ELF-1 (cell line): ENCODE measurements around the gene EFCAB8.

Experiments used
- DNase-seq: peaks from one replicate; pipeline ENCODE4 v3.0.0-alpha.2; 2016; ENCODE audit warnings: low read depth, low spot score

EFCAB8 gene

GRCh38 chr20:33007376-33008335 is 148.9 kb downstream of the EFCAB8 start, which contains the start of gene BPIFB2:
BPIFB2 (plus strand) TSS chr20:33007704; CDS start chr20:33008575, 871 bp downstream.
- no peak for DNase-seq

GRCh38 chr20:33008336-33009213 is 149.9 kb downstream of the EFCAB8 start:
- DNase-seq: no peak

GRCh38 chr20:33009214-33010132 is 150.8 kb downstream of the EFCAB8 start:
- peak; percentile 21 for DNase-seq

- DNase-seq: no peak
Observed at GRCh38 chr20:33010133-33010504, 151.4 kb downstream of the EFCAB8 start.

DNA sequence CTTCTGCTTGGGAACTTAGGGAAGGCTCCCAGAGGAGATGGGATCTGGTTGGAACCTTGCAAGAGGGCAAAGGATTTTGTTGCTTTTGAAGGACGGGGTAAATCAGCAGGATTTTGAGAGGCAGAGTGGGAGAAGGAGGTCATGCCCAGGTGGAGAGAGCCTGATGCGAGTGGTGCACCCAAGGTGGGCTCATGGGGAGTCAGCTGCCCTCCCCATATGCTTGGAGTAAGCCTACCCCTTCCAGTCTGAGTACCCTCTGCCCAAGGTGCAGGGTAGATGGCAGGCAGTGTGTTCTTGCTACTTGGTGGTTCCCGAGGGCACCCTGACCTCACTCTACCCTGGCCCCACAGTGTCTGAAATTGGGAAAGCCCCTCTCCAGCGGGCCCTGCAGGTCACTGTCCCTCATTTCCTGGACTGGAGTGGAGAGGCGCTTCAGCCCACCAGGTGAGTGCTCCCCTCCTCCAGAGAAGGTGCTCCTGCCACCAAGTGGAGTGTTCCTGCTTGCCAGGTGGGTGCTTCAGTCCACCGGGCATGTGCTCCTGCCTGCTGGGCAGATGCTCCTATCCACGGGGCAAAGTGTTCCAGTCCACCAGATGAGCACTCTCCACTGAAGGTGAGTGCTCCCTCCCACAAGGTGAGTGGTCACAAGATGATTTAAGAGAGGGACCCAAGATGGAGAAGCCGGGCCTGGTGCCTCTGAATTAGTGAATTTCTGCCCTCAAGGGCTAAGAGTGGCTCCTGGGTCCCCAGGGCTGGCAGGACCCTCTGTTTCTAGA is 152.1 kb downstream of the EFCAB8 start:
- no peak for DNase-seq
